Vagina (tissue), 2 donors: ENCODE data around the gene CHST11. TPM values are rescaled to one million over a fixed set of nuclear protein-coding genes. Genes with fewer than 3 reads are reported as not detected.

ENCODE experiments used
- DNase-seq, 2 donors: peaks; one replicate each; pipeline ENCODE4 v3.0.0-alpha.2; 2017; ENCODE audit errors: extremely low spot score in 2 of 2
- H3K27ac ChIP-seq: fragments of 200-600 bp; sonication (generic); one replicate; pipeline ENCODE4 v1.5.1; 2019
- H3K27me3 ChIP-seq: fragments of 200-600 bp; sonication (generic); one replicate; pipeline ENCODE4 v1.5.1; 2019
- H3K36me3 ChIP-seq, 2 donors: fragments of 200-600 bp; sonication (generic); one replicate each; pipeline ENCODE4 v1.5.1; 2017 to 2019
- H3K4me1 ChIP-seq: fragments of 200-600 bp; sonication (generic); one replicate; pipeline ENCODE4 v1.5.1; 2019
- H3K4me3 ChIP-seq, 2 donors: fragments of 200-600 bp; sonication (generic); 1 replicate in 1 of 2; 2 replicates in 1 of 2; pipeline ENCODE4 v1.5.1; 2016 to 2019
- H3K9me3 ChIP-seq: fragments of 200-600 bp; sonication (generic); one replicate; pipeline ENCODE4 v1.5.1; 2019
- POLR2A ChIP-seq, 2 donors: fragments of 450-650 bp; IDR thresholded peaks; one replicate each; pipeline ENCODE4 v1.6.1; 2017; ENCODE audit warnings: antibody characterized with exemption in 2 of 2, mild to moderate bottlenecking in 2 of 2, moderate library complexity in 2 of 2
- POLR2AphosphoS5 ChIP-seq, 2 donors: sonication (generic); formaldehyde crosslinking; IDR thresholded peaks; one replicate each; pipeline ENCODE4 v1.9.0; 2017; ENCODE audit warnings: antibody characterized with exemption in 2 of 2, mild to moderate bottlenecking in 2 of 2, low read depth in 1 of 2; ENCODE audit not compliant: insufficient read depth in 1 of 2
- intact Hi-C: fragments of 100-400 bp; cut with DNase I; formaldehyde crosslinking; loops from one replicate; pipeline ENCODE4 v1.15.1; 2023
- total RNA-seq: library from RNA; depleted of rRNA; stranded (reverse); fragments of >200 nt; gene quantifications from one replicate; pipeline ENCODE4 v1.2.3, GENCODE V29; 2016
- TF ChIP-seq, protein P1 (sequence below), 3 experiments: fragments of 450-650 bp in 2 of 3; fragments of 200-600 bp in 1 of 3; sonication (generic) in 1 of 3; IDR thresholded peaks; one replicate each; pipeline ENCODE4 v1.5.1; 2017 to 2019; ENCODE audit warnings: antibody characterized with exemption in 3 of 3, mild to moderate bottlenecking in 2 of 3, moderate library complexity in 2 of 3

CHST11 gene
- total RNA-seq, 1 donor from 2014 or later = 40.0 TPM

- H3K4me3 ChIP-seq = no peak overlapping the region
- no peak for DNase-seq
- H3K36me3 ChIP-seq = no peaks in the 10 kb centered on the region
- no peaks in the 10 kb centered on the region for H3K9me3 ChIP-seq
- intact Hi-C loops = no loop called here
- H3K27me3 ChIP-seq = no peaks in the 10 kb centered on the region
- TF ChIP-seq POLR2A (IDR thresholded peaks at IDR 0.05) (no peak), POLR2AphosphoS5 (IDR thresholded peaks at IDR 0.05; ENCODE audit: insufficient read depth in 1 of 2, low read depth in 1 of 2) (no peak)
- TF ChIP-seq, protein P1, sequence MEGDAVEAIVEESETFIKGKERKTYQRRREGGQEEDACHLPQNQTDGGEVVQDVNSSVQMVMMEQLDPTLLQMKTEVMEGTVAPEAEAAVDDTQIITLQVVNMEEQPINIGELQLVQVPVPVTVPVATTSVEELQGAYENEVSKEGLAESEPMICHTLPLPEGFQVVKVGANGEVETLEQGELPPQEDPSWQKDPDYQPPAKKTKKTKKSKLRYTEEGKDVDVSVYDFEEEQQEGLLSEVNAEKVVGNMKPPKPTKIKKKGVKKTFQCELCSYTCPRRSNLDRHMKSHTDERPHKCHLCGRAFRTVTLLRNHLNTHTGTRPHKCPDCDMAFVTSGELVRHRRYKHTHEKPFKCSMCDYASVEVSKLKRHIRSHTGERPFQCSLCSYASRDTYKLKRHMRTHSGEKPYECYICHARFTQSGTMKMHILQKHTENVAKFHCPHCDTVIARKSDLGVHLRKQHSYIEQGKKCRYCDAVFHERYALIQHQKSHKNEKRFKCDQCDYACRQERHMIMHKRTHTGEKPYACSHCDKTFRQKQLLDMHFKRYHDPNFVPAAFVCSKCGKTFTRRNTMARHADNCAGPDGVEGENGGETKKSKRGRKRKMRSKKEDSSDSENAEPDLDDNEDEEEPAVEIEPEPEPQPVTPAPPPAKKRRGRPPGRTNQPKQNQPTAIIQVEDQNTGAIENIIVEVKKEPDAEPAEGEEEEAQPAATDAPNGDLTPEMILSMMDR (IDR thresholded peaks at IDR 0.05) = no peak
- no peak overlapping the region for H3K27ac ChIP-seq
- no peaks in the 10 kb centered on the region for H3K4me1 ChIP-seq
Observed at GRCh38 chr12:104416136-104416535, 40.6 kb upstream of the CHST11 start.

- H3K4me1 ChIP-seq = no peaks in the 10 kb centered on the region
- intact Hi-C loops = no loop called here
- TF ChIP-seq POLR2A (IDR thresholded peaks at IDR 0.05) (no peak), POLR2AphosphoS5 (IDR thresholded peaks at IDR 0.05; ENCODE audit: insufficient read depth in 1 of 2, low read depth in 1 of 2) (no peak)
- TF ChIP-seq, protein P1 (IDR thresholded peaks at IDR 0.05) = no peak
- no peaks in the 10 kb centered on the region for H3K27me3 ChIP-seq
- H3K9me3 ChIP-seq = no peaks in the 10 kb centered on the region
- no peak overlapping the region for H3K27ac ChIP-seq
- H3K36me3 ChIP-seq = no peaks in the 10 kb centered on the region
- H3K4me3 ChIP-seq = no peak overlapping the region
- DNase-seq = no peak
Observed at GRCh38 chr12:104416585-104416984, 40.2 kb upstream of the CHST11 start.

DNA sequence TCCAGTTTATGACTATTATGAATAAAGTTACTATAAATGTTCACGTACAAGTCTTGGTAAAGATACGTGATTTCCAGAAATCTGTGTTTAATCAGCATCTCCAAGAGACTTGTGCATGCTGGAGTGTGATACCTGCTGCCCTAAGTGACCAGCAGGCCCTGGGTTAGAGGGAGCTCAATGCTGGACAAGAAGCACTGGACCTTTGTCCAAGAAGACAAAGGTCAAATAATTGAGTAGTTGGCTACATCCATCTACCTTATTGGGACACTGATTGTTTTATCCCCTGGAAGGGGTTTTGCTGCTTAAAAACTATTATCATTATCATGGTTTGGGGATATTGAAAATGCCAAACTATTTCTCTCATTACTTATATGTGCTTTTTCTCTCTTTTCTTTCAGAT lies 37.0 kb upstream of the CHST11 start:
- DNase-seq = no peak
- no peaks in the 10 kb centered on the region for H3K9me3 ChIP-seq
- intact Hi-C loops = no loop called here
- no peaks in the 10 kb centered on the region for H3K27me3 ChIP-seq
- TF ChIP-seq POLR2AphosphoS5 (IDR thresholded peaks at IDR 0.05; ENCODE audit: insufficient read depth in 1 of 2, low read depth in 1 of 2) (no peak), POLR2A (IDR thresholded peaks at IDR 0.05) (no peak)
- TF ChIP-seq, protein P1 (IDR thresholded peaks at IDR 0.05) = no peak
- no peak overlapping the region for H3K27ac ChIP-seq
- H3K4me1 ChIP-seq = no peaks in the 10 kb centered on the region
- no peak overlapping the region for H3K4me3 ChIP-seq
- H3K36me3 ChIP-seq = no peaks in the 10 kb centered on the region

GRCh38 chr12:104420868-104421267 lies 35.9 kb upstream of the CHST11 start:
- no peaks in the 10 kb centered on the region for H3K36me3 ChIP-seq
- TF ChIP-seq POLR2AphosphoS5 (IDR thresholded peaks at IDR 0.05; ENCODE audit: insufficient read depth in 1 of 2, low read depth in 1 of 2) = no peak
- TF ChIP-seq, protein P1 (IDR thresholded peaks at IDR 0.05) = no peak
- TF ChIP-seq POLR2A (IDR thresholded peaks at IDR 0.05) = no peak
- no peaks in the 10 kb centered on the region for H3K9me3 ChIP-seq
- no peaks in the 10 kb centered on the region for H3K27me3 ChIP-seq
- no peak overlapping the region for H3K4me3 ChIP-seq
- intact Hi-C loops = no loop called here
- no peaks in the 10 kb centered on the region for H3K4me1 ChIP-seq
- H3K27ac ChIP-seq = no peak overlapping the region
- DNase-seq = no peak

DNA sequence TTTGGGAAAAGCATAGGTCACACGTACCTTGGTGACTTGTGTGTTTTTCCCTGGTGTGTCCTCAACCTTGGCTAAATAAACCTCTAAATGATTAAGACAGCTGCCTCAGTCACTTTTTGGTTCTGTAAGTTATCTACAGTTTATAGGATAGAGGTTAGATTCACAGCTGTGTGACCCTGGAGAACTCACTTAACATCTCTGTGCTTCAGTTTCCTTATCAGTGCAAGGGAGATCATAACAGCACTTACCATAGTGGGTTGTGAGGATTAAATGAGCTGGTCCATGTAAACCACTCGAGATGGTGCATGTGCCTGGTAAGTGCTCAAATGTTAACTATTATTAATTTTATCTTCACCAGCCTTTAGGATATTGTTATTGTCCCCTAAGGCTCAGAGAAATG lies 35.4 kb upstream of the CHST11 start:
- Histone ChIP-seq H3K9me3 (no peaks in the 10 kb centered on the region), H3K27ac (no peak overlapping the region), H3K4me1 (no peaks in the 10 kb centered on the region), H3K27me3 (no peaks in the 10 kb centered on the region), H3K36me3 (no peaks in the 10 kb centered on the region), H3K4me3 (no peak overlapping the region)
- no peak for DNase-seq
- TF ChIP-seq POLR2AphosphoS5 (IDR thresholded peaks at IDR 0.05; ENCODE audit: insufficient read depth in 1 of 2, low read depth in 1 of 2) (no peak), POLR2A (IDR thresholded peaks at IDR 0.05) (no peak)
- TF ChIP-seq, protein P1 (IDR thresholded peaks at IDR 0.05) = no peak
- intact Hi-C loops = no loop called here
